Body of pancreas (tissue), 4 donors: Measurements from ENCODE around the gene TUFM. TPM values are rescaled to one million over a fixed set of nuclear protein-coding genes. Genes with fewer than 3 reads are reported as not detected.
"Not testable (repeated sequence)": the region's sequence is repeated elsewhere in the genome, so short reads cannot be mapped to it uniquely, and the experiment has no call there.

ENCODE experiments used
- ATAC-seq: fragments of 150-250 bp; one replicate; pipeline ENCODE4 v1.9.1; 2016
- DNase-seq, 4 donors: peaks; one replicate each; pipeline ENCODE4 v3.0.0-alpha.2; 2019
- H3K27ac ChIP-seq, 4 donors: fragments of 200-600 bp; sonication (generic); 1 replicate in 3 of 4; 2 replicates in 1 of 4; pipeline versions ENCODE4 v1.5.1 to v1.6.1; 2016 to 2019; ENCODE audit warnings: mild to moderate bottlenecking in 1 of 4, mixed read lengths in 1 of 4, moderate library complexity in 1 of 4
- H3K27me3 ChIP-seq, 2 donors: fragments of 200-600 bp; sonication (generic); one replicate each; pipeline ENCODE4 v1.6.0; 2016; ENCODE audit warnings: mild to moderate bottlenecking in 1 of 2
- H3K36me3 ChIP-seq, 2 donors: fragments of 200-600 bp; sonication (generic); replicated peaks in 1 of 2; 2 replicates each; pipeline ENCODE4 v1.5.1; 2016; ENCODE audit warnings: low read depth in 2 of 2; ENCODE audit not compliant: insufficient read depth in 1 of 2
- H3K4me1 ChIP-seq: fragments of 200-600 bp; sonication (generic); one replicate; pipeline ENCODE4 v1.6.0; 2016
- H3K4me3 ChIP-seq, 2 donors: fragments of 200-600 bp; sonication (generic); 1 replicate in 1 of 2; 2 replicates in 1 of 2; pipeline ENCODE4 v1.5.1; 2016 to 2019
- H3K9me3 ChIP-seq, 3 donors: fragments of 200-600 bp; sonication (generic); 1 replicate in 2 of 3; 2 replicates in 1 of 3; pipeline ENCODE4 v1.5.1; 2016
- POLR2A ChIP-seq, 3 donors: fragments of 450-650 bp; IDR thresholded peaks; one replicate each; pipeline ENCODE4 v1.6.1; 2016; ENCODE audit warnings: antibody characterized with exemption in 3 of 3, mild to moderate bottlenecking in 2 of 3
- WGBS, 2 donors: methylation state at CpG; one replicate each; pipeline ENCODE4 v1.1.5; 2017; 5-methylcytosine and 5-hydroxymethylcytosine counted together
- intact Hi-C: fragments of 100-400 bp; cut with DNase I; formaldehyde crosslinking; loops from one replicate; pipeline ENCODE4 v1.15.1; 2023
- total RNA-seq, 2 donors: library from RNA; depleted of rRNA; stranded (reverse); fragments of >200 nt; gene quantifications; one replicate each; pipeline ENCODE4 v1.1.0, GENCODE V29; 2016
- TF ChIP-seq, protein P1 (sequence below), 7 experiments: fragments of 450-650 bp in 4 of 7; fragments of 200-600 bp in 3 of 7; sonication (generic) in 3 of 7; IDR thresholded peaks; one replicate each; pipeline ENCODE4 v1.5.1; 2016 to 2019; ENCODE audit warnings: antibody characterized with exemption in 7 of 7

TUFM gene
- total RNA-seq, 2 donors from 2014 or later: 93.4 to 103 TPM

DNA sequence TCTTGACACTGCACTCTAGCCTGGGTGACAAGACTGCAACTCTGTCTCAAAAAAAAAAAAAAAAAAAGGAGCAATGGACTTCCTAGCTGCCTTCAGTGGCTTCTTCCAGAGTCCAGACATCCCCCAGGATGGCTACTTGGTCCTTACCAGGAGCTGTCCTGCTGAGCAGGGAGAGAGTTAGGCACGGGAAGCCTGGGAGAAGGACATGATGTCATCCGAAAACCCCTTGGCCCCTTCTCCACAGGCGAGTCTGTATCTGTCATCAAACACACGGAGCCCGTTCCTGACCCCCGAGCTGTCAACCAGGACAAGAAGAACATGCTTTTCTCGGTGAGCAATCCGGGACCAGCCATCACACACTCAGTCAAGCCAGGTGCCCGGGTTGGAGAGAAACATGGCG lies 40.8 kb upstream of the TUFM start:
- no peak for ATAC-seq

DNA sequence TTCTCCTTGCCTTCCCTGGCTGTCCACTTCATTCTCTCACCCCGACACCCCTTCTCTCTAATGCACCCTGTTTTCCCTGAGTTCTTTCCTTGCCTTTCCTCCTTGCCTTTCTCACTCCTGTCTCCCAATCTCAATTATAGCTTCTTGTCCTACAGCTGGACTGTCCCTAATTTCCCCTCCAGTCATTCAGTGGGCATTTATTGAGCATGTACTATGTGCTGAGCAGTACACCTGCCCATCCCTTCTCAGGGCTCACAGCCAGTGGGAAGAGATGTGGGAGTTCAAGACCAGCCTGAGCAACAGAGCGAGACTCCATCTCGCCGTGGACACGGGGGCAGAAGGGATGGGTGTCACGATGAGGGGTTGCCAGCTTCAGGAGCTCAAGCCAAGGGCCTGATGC lies 37.9 kb upstream of the TUFM start:
- Histone ChIP-seq H3K4me1 (peaks cover 12% of the 10 kb centered on the region), H3K36me3 (no peaks in the 10 kb centered on the region), H3K27me3 (no peaks in the 10 kb centered on the region), H3K27ac (no peak overlapping the region), H3K9me3 (no peaks in the 10 kb centered on the region), H3K4me3 (no peak overlapping the region)
- DNase-seq (no peak), ATAC-seq (no peak)
- TF ChIP-seq, protein P1, sequence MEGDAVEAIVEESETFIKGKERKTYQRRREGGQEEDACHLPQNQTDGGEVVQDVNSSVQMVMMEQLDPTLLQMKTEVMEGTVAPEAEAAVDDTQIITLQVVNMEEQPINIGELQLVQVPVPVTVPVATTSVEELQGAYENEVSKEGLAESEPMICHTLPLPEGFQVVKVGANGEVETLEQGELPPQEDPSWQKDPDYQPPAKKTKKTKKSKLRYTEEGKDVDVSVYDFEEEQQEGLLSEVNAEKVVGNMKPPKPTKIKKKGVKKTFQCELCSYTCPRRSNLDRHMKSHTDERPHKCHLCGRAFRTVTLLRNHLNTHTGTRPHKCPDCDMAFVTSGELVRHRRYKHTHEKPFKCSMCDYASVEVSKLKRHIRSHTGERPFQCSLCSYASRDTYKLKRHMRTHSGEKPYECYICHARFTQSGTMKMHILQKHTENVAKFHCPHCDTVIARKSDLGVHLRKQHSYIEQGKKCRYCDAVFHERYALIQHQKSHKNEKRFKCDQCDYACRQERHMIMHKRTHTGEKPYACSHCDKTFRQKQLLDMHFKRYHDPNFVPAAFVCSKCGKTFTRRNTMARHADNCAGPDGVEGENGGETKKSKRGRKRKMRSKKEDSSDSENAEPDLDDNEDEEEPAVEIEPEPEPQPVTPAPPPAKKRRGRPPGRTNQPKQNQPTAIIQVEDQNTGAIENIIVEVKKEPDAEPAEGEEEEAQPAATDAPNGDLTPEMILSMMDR (IDR thresholded peaks at IDR 0.05): no peak
- no peak for TF ChIP-seq POLR2A (IDR thresholded peaks at IDR 0.05)
- WGBS, 2 donors: 86 to 89% methylated on average over 6 of the region's 6 CpGs
- intact Hi-C loops: no loop called here

More for the DNA sequence above, 40.8 kb upstream of the TUFM start:
- Histone ChIP-seq H3K36me3 (no peaks in the 10 kb centered on the region), H3K9me3 (no peaks in the 10 kb centered on the region), H3K27ac (no peak overlapping the region), H3K27me3 (no peaks in the 10 kb centered on the region), H3K4me3 (no peak overlapping the region), H3K4me1 (no peaks in the 10 kb centered on the region)
- no peak for TF ChIP-seq POLR2A (IDR thresholded peaks at IDR 0.05)
- TF ChIP-seq, protein P1 (IDR thresholded peaks at IDR 0.05): no peak
- 67 to 70% methylated on average over 7 to 10 of the region's 10 CpGs for WGBS, 2 donors
- intact Hi-C loops: no loop called here
- no peak for DNase-seq

DNA sequence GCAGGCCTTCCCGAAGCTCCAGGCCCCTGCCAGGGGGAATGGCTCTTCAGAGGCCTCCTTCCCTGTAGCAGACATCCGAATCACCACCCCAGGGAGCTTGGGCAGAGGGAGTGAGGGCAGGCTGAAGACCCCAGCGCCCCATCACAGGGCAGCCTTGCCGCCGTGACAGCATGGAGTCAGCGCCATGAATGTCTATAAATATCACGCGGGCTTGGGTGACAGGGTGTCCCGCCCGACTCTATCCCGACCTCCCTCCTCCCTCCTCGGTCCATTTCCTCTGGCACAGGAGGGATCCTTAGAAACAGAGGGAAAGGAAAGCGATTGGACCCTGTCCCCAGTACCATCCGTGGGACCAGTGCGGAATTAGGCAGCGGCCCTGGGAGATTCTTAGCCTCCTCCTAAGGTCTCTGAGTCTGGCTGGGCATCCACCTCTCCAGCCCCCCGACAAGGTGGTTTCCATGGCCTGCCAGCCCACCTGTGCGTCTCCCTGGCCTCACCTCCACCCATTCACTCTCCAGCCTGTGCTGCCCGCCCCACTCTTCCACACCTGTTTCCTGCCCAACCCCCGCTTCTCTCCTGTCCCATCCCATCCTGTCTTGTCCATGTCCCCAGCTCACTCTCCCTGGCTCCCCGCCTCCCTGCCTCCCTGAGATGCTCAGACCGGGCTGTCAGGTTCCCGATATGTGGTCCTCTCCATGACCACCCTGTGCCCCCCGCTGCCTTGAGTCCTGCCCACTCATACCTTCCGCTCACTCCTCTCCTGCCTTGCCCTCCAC lies 37.3 kb upstream of the TUFM start:
- DNase-seq: no peak
- Histone ChIP-seq H3K27ac (no peak overlapping the region), H3K36me3 (no peaks in the 10 kb centered on the region), H3K9me3 (no peaks in the 10 kb centered on the region), H3K4me1 (peaks cover 13% of the 10 kb centered on the region), H3K4me3 (no peak overlapping the region), H3K27me3 (no peaks in the 10 kb centered on the region)
- ATAC-seq: no peak
- intact Hi-C loops: no loop called here
- no peak for TF ChIP-seq POLR2A (IDR thresholded peaks at IDR 0.05)
- TF ChIP-seq, protein P1 (IDR thresholded peaks at IDR 0.05): no peak
- 55 to 66% methylated on average over 16 to 25 of the region's 25 CpGs for WGBS, 2 donors

DNA sequence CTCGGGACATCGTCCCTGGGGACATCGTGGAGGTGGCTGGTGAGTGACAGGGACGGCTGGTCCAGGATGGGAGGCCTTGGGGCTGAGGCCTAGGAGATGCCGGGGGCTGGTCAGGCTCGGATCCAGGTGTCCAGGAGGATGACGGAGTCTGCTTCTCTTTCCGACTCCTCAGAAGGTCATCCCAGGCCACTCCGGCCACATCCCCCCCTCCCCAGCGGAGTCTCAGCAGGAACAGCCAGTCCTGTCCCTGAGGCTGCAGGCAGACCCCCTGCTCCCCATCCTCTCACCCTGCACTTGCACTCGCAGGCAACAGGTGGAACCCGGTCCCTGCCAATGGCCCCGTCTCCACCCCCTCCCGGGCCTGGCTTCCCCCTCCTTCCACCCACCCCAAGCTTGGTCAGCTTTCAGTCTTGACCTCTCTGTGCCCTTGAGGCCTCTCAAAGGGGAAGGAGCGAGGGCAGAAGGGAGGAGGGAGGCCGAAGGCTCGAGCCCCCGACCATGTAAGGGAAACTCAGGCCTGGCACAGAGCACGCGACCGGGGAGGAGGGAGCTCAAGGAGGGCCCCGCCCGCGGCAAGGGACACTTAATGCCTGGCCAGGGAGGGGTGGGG lies 36.5 kb upstream of the TUFM start:
- DNase-seq (no peak), ATAC-seq (no peak)
- WGBS, 2 donors: 36 to 45% methylated on average over 6 to 24 of the region's 24 CpGs
- no peak for TF ChIP-seq POLR2A (IDR thresholded peaks at IDR 0.05)
- TF ChIP-seq, protein P1 (IDR thresholded peaks at IDR 0.05): no peak
- H3K9me3 ChIP-seq: no peaks in the 10 kb centered on the region
- H3K27me3 ChIP-seq: no peaks in the 10 kb centered on the region
- H3K4me3 ChIP-seq: no peak overlapping the region
- H3K4me1 ChIP-seq: peaks cover 13% of the 10 kb centered on the region
- no peaks in the 10 kb centered on the region for H3K36me3 ChIP-seq
- no peak overlapping the region for H3K27ac ChIP-seq
- intact Hi-C loops: no loop called here

DNA sequence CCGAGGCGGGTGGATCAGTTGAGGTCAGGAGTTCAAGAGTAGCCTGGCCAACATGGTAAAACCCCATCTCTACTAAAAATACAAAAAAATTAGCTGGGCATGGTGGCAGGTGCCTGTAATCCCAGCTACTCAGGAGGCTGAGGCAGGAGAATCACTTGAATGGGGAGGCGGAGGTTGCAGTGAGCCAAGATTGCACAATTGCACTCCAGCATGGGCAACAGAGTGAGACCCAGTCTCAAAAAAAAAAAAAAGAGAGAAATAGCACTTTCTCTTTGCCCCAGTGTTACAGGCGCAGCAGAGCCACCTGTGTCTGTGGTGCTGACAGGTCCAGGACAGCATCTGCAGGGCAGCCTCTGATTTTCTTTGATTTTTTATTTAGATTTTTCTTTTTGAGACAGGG lies 35.4 kb upstream of the TUFM start:
- peaks cover 13% of the 10 kb centered on the region for H3K4me1 ChIP-seq
- H3K9me3 ChIP-seq, ATAC-seq, H3K4me3 ChIP-seq, H3K27me3 ChIP-seq, DNase-seq, H3K36me3 ChIP-seq, intact Hi-C loops, H3K27ac ChIP-seq: not testable (repeated sequence)
- 78 to 84% methylated on average over 4 of the region's 4 CpGs for WGBS, 2 donors
